Omental fat pad (tissue), 4 donors: ENCODE results near the gene KIFC3. TPM values are rescaled to one million over a fixed set of nuclear protein-coding genes. Genes with fewer than 3 reads are reported as not detected.
A peak's percentile ranks its signal among the peaks of the same experiment; 100 is the strongest.
"Not testable (repeated sequence)": the region's sequence is repeated elsewhere in the genome, so short reads cannot be mapped to it uniquely, and the experiment has no call there.

ENCODE experiments used
- ATAC-seq: fragments of 150-250 bp; one replicate; pipeline ENCODE4 v1.9.1; 2016; ENCODE audit warnings: mild to moderate bottlenecking, moderate library complexity; ENCODE audit not compliant: low FRiP score
- DNase-seq: peaks from one replicate; pipeline ENCODE4 v3.0.0-alpha.2; 2019; ENCODE audit warnings: low spot score
- total RNA-seq, 4 donors: library from RNA; depleted of rRNA; stranded (reverse); fragments of >200 nt; gene quantifications; one replicate each; pipeline ENCODE4 v1.1.0, GENCODE V29; 2016
- TF ChIP-seq, protein P1 (sequence below), 3 donors: fragments of 450-650 bp; IDR thresholded peaks; one replicate each; pipeline ENCODE4 v1.5.1; 2016 to 2017; ENCODE audit warnings: antibody characterized with exemption in 3 of 3, mild to moderate bottlenecking in 3 of 3, moderate library complexity in 2 of 3

KIFC3 gene
- total RNA-seq, 4 donors from 2014 or later = 41.5 to 96.9 (median 58.9) TPM

DNA sequence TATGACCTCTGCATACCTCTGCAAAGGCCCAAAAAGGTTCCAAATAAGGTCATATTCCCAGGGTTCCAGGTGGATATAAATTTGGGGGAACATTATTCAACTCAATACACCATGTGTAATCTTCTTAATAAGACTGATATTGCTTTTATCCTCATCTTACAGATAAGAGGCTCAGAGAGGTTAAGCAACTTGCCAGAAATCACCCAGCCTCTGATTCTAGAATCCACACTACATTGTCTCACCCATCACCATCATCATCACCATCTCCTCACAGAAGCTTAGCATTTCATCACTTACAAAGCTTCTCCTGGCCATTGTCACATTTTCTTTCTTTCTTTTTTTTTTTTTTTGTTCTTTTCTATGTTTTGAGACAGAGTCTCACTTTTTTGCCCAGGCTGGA is 15.4 kb upstream of the KIFC3 start:
- no peak for DNase-seq
- TF ChIP-seq, protein P1, sequence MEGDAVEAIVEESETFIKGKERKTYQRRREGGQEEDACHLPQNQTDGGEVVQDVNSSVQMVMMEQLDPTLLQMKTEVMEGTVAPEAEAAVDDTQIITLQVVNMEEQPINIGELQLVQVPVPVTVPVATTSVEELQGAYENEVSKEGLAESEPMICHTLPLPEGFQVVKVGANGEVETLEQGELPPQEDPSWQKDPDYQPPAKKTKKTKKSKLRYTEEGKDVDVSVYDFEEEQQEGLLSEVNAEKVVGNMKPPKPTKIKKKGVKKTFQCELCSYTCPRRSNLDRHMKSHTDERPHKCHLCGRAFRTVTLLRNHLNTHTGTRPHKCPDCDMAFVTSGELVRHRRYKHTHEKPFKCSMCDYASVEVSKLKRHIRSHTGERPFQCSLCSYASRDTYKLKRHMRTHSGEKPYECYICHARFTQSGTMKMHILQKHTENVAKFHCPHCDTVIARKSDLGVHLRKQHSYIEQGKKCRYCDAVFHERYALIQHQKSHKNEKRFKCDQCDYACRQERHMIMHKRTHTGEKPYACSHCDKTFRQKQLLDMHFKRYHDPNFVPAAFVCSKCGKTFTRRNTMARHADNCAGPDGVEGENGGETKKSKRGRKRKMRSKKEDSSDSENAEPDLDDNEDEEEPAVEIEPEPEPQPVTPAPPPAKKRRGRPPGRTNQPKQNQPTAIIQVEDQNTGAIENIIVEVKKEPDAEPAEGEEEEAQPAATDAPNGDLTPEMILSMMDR (IDR thresholded peaks at IDR 0.05) = no peak
- ATAC-seq = no peak

DNA sequence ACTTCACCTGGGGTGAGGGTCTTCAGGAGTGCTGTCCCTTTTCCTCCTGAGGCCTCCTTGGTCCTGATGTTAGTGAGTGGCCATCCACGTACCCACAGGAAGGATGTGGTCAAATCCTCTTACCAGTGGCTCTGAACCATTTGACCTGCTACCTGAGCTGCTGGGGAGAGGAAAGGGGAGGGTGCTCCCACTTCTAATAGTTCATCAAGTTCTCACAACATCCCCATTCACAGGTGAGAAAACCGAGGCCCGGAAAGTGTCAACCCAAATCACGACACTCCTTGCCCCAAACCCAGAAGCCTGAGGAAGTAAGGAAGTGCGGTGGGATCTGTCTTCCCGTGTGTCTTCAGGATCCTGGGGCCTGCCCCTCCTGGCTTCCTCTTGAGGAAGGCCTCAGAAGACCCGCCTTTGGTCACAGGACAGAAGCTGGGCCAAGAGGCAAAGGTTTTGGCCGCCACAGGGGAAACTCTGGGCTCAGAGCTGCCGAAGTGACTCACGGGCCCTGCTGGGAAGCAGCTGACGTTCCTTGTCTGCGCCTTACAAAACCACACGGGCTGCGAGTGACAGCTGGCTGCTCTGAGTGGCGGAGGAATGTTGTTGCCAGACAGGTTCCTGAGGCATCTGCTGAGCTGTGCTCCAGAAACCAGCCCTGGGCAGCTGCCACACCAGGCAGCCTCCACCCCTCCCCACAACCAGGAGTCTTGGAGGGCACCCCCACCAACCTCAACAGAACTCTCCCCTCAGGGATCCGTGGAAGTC is 13.9 kb upstream of the KIFC3 start:
- DNase-seq (no peak), ATAC-seq (peak; percentile 53)
- TF ChIP-seq, protein P1 (IDR thresholded peaks at IDR 0.05) = no peak

DNA sequence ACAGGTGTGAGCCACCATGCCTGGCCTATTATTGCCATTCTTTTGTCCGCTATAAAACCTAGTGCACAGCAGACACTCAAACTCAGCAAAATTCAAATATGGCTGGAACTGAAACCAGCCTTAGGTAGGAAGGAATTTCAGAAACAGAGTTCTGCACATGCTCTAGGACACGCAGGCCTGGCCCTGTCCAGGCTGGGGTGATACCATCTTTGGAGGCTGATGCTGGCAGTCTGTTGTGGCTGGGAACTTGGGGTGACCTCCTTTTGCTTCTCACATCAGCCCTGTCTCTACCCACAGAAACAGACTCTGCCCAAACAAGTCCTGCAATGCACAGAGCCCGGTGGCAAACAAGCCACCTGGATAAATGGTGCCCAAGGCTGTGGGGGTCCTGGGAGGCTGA is 12.6 kb upstream of the KIFC3 start:
- TF ChIP-seq, protein P1 (IDR thresholded peaks at IDR 0.05) = no peak
- ATAC-seq (no peak), DNase-seq (no peak)

DNA sequence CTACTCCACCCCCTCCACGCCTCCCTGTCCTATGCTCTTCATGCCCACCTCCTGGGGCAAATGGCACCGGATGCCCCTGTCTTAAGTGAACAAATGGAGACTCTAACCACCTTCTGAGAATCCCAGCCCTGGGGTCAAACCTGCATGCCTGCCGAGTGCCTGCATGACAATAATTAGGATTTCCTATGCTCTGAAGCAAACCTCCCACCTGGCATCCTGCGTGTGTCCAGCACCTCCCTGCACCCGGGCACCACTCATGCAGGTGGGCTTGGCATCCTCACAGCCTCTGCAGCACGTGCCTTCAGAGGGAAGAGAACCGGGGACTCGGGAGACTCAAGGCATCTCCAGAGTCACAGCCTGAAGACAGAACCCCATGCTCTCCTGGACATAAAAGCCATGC is 11.2 kb upstream of the KIFC3 start:
- TF ChIP-seq, protein P1 (IDR thresholded peaks at IDR 0.05) = no peak
- no peak for ATAC-seq
- no peak for DNase-seq

DNA sequence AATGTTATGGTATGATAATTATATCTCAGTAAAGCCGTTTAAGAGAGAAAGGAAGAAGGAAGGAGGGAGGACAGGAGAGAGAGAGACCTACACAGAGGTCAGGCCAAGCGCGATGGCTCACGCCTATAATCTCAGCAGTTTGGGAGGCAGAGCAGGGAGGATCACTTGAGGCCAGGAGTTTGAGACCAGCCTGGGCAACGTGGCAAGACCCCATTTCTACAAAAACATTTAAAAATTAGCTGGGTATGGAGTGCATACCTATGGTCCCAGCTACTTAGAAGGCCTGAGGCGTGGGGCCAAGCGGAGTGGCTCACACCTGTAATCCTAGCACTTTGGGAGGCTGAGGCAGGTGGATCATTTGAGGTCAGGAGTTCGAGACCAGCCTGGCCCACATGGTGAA is 9.0 kb upstream of the KIFC3 start:
- not testable (repeated sequence) for ATAC-seq, DNase-seq

DNA sequence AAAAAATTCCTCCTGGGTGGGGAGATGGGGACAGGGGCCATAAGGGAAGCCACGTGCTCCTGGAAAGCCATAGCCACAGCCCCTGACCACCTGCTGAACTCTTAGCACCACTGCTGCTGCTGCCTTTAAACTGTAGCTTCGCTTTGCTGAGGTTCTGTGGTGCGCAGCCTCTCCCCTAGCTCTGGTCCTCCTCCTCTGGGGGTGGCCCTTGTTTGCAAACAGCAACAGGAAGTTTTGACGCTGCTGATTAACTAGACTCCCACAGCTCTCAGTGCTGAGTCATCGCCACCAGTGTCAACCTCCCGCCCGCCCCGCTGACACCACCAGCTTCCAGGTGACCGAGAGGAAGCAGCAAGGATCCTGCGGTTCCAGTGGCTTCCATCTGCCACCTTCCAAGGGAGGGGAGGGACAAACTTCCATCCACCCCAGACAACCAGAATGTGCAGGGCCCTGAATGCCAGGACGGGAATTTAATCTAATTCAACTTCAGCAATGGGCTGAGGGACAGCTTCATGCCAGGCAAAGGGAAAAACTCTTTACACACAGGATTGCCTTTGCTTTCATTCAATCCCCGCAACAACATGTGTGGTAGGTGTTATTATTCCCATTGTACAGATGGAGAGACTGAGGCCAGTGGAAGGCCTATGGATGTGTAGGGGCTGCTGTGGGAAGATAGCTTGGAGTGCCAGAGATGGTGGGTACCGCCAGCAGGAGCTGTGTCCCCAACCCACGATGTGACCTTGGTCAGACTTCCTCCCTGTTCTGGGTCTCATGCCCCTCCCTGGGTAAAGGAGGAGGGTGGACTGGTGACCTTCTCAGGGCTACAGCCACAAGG is 8.1 kb upstream of the KIFC3 start:
- DNase-seq (peak; percentile 57), ATAC-seq (peak; percentile 38)
- TF ChIP-seq, protein P1 (IDR thresholded peaks at IDR 0.05) = no peak

DNA sequence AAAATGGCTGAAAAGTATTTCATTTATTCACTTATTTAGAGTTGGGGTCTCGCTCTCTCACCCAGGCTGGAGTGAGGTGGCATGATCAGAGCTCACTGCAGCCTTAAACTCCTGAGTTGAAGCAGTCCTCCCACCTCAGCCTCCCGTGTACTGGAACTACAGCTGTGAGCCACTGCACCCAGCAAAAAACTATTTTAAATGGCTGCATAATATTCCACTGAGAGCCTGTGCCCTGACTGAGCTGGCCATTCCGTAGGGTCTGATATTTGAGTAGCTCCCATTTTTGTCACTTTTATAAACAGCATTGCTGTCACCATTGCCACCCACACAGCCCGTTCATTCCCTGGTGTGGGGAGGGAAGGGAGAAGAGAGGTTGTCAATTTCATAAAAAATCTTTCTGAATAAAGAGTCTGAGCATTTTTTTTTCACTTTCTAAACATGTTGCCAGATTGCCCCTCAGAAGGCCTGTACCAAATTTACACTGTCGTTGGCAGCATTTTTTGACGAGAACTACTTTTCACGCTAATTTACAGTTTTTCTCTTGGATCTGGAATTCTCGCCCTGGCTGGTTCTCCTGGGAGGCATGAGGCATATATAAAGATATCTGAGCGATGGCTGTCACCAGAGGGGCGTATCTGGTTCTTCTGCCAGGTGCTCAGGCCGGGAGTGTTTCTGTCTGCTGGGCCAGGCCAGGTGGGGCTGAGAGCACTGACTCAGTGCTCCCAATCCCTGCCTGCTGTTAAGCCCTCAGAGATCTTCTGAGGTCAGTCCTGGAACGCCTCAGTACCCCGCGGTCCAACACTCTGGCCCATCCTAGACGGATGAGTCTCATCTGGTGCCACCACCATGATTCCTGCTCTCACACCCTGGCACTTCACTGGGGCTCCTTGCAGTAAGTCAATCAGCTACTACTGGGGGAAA is 7.2 kb upstream of the KIFC3 start:
- TF ChIP-seq, protein P1 (IDR thresholded peaks at IDR 0.05) = no peak
- DNase-seq (no peak), ATAC-seq (no peak)
